Gastroesophageal sphincter (tissue), 4 donors: ENCODE measurements around the gene CLEC4G. TPM values are rescaled to one million over a fixed set of nuclear protein-coding genes. Genes with fewer than 3 reads are reported as not detected.
"Not testable (repeated sequence)": the region's sequence is repeated elsewhere in the genome, so short reads cannot be mapped to it uniquely, and the experiment has no call there.

ENCODE experiments used
- ATAC-seq: fragments of 150-250 bp; one replicate; pipeline ENCODE4 v1.9.1; 2016; ENCODE audit warnings: mild to moderate bottlenecking, moderate library complexity
- H3K27ac ChIP-seq, 4 donors: fragments of 200-600 bp; sonication (generic) in 3 of 4; 1 replicate in 3 of 4; 2 replicates in 1 of 4; pipeline ENCODE4 v1.5.1; 2016 to 2019
- H3K27me3 ChIP-seq: fragments of 200-600 bp; sonication (generic); one replicate; pipeline ENCODE4 v1.5.1; 2019
- H3K36me3 ChIP-seq, 2 donors: fragments of 200-600 bp; sonication (generic); one replicate each; pipeline ENCODE4 v1.5.1; 2019; ENCODE audit warnings: control low read depth in 1 of 2
- H3K4me1 ChIP-seq, 3 donors: fragments of 200-600 bp; sonication (generic); 1 replicate in 2 of 3; 2 replicates in 1 of 3; pipeline ENCODE4 v1.5.1; 2016 to 2019; ENCODE audit warnings: control low read depth in 2 of 3
- H3K4me3 ChIP-seq, 2 donors: fragments of 200-600 bp; sonication (generic); one replicate each; pipeline ENCODE4 v1.5.1; 2019; ENCODE audit warnings: mild to moderate bottlenecking in 1 of 2, moderate library complexity in 1 of 2
- H3K9me3 ChIP-seq, 3 donors: fragments of 200-600 bp; sonication (generic); one replicate each; pipeline ENCODE4 v1.5.1; 2017 to 2019; ENCODE audit warnings: control low read depth in 2 of 3
- CTCF ChIP-seq, 4 experiments: fragments of 200-600 bp in 2 of 4; fragments of 450-650 bp in 2 of 4; sonication (generic) in 1 of 4; IDR thresholded peaks; one replicate each; pipeline ENCODE4 v1.5.1; 2017 to 2019; ENCODE audit warnings: antibody characterized with exemption in 4 of 4, mild to moderate bottlenecking in 2 of 4, moderate library complexity in 2 of 4
- EP300 ChIP-seq: sonication (generic); formaldehyde crosslinking; IDR thresholded peaks from one replicate; pipeline ENCODE4 v1.6.1; 2017; ENCODE audit warnings: antibody characterized with exemption, mild to moderate bottlenecking
- POLR2A ChIP-seq, 2 donors: fragments of 450-650 bp; IDR thresholded peaks; one replicate each; pipeline ENCODE4 v1.6.1; 2017; ENCODE audit warnings: antibody characterized with exemption in 2 of 2, mild to moderate bottlenecking in 2 of 2, moderate library complexity in 1 of 2
- POLR2AphosphoS5 ChIP-seq: sonication (generic); formaldehyde crosslinking; IDR thresholded peaks from one replicate; pipeline ENCODE4 v1.6.1; 2017; ENCODE audit warnings: antibody characterized with exemption
- WGBS, 2 donors: methylation state at CpG; one replicate each; pipeline ENCODE4 v1.1.5; 2018; ENCODE audit warnings: low coverage in 1 of 2; 5-methylcytosine and 5-hydroxymethylcytosine counted together
- total RNA-seq, 4 donors: library from RNA; depleted of rRNA; stranded (reverse); fragments of >200 nt; gene quantifications; one replicate each; pipeline ENCODE4 v1.1.0, GENCODE V29; 2016

Gene CLEC4G
- total RNA-seq, 4 donors from 2014 or later = 1.1 to 6.8 (median 5.5) TPM; not detected in 1

GRCh38 chr19:7751157-7751783, 19.4 kb upstream of the CLEC4G start:
- peaks cover 0 to 10% (median 0%) of the 10 kb centered on the region in 3 donors for H3K9me3 ChIP-seq
- ATAC-seq = no peak
- no peaks in the 10 kb centered on the region for H3K4me1 ChIP-seq
- WGBS, 2 donors = 52 to 72% methylated on average over 10 to 11 of the region's 12 CpGs
- no peak overlapping the region for H3K4me3 ChIP-seq
- H3K27ac ChIP-seq = no peak overlapping the region
- TF ChIP-seq EP300 = no peak
- no peak for TF ChIP-seq POLR2AphosphoS5
- no peak for TF ChIP-seq CTCF (IDR thresholded peaks at IDR 0.05)
- TF ChIP-seq POLR2A (IDR thresholded peaks at IDR 0.05) = no peak
- peaks cover 60% of the 10 kb centered on the region for H3K27me3 ChIP-seq
- no peaks in the 10 kb centered on the region for H3K36me3 ChIP-seq

GRCh38 chr19:7748756-7749155, 16.8 kb upstream of the CLEC4G start:
- 24 to 27% methylated on average over 3 of the region's 4 CpGs for WGBS, 2 donors
- peaks cover 64% of the 10 kb centered on the region for H3K27me3 ChIP-seq
- no peak for ATAC-seq
- H3K27ac ChIP-seq = no peak overlapping the region
- TF ChIP-seq POLR2A (IDR thresholded peaks at IDR 0.05) (no peak), CTCF (IDR thresholded peaks at IDR 0.05) (no peak), POLR2AphosphoS5 (no peak), EP300 (no peak)
- H3K4me1 ChIP-seq = no peaks in the 10 kb centered on the region
- H3K4me3 ChIP-seq = no peak overlapping the region
- H3K9me3 ChIP-seq = no peaks in the 10 kb centered on the region
- no peaks in the 10 kb centered on the region for H3K36me3 ChIP-seq

GRCh38 chr19:7748171-7748570, 16.3 kb upstream of the CLEC4G start:
- no peak overlapping the region for H3K4me3 ChIP-seq
- no peak for TF ChIP-seq CTCF (IDR thresholded peaks at IDR 0.05)
- TF ChIP-seq POLR2AphosphoS5 = no peak
- peaks cover 69% of the 10 kb centered on the region for H3K27me3 ChIP-seq
- H3K9me3 ChIP-seq = no peaks in the 10 kb centered on the region
- H3K27ac ChIP-seq = no peak overlapping the region
- no peaks in the 10 kb centered on the region for H3K4me1 ChIP-seq
- H3K36me3 ChIP-seq = no peaks in the 10 kb centered on the region
- no peak for ATAC-seq
- WGBS, 2 donors = 52 to 57% methylated on average over 2 of the region's 2 CpGs

- no peak for TF ChIP-seq POLR2AphosphoS5
- TF ChIP-seq CTCF (IDR thresholded peaks at IDR 0.05) = no peak
- TF ChIP-seq EP300 = no peak
- no peak for TF ChIP-seq POLR2A (IDR thresholded peaks at IDR 0.05)
- Histone ChIP-seq H3K27me3 (peaks cover 68% of the 10 kb centered on the region), H3K4me3 (peak within 1 kb of the TSS in 1 of 2 donors; percentile 18), H3K4me1 (no peaks in the 10 kb centered on the region), H3K27ac (no peak within 1 kb of the TSS), H3K9me3 (no peaks in the 10 kb centered on the region), H3K36me3 (no peaks in the 10 kb centered on the region)
- ATAC-seq = peak; percentile 7
- WGBS, 2 donors = 30 to 59% methylated on average over 1 to 3 of the region's 7 CpGs
These were observed 15.3 kb upstream of the CLEC4G start, which contains the start of gene CD209 for GRCh38 chr19:7746903-7747884. CD209 (minus strand) TSS chr19:7747534; CDS start chr19:7747511, 23 bp downstream.

- H3K27ac ChIP-seq, ATAC-seq, H3K4me1 ChIP-seq, H3K9me3 ChIP-seq, H3K36me3 ChIP-seq: not testable (repeated sequence)
- peaks cover 60% of the 10 kb centered on the region for H3K27me3 ChIP-seq
- H3K4me3 ChIP-seq = peak overlapping the region in 1 of 2 donors; percentile 18
- no CpG with 5 or more reads among the region's 4 CpGs for WGBS, 2 donors
These were observed 14.4 kb upstream of the CLEC4G start for GRCh38 chr19:7746306-7746705.
